HG02973 (cell line): ENCODE measurements around the gene PLCB1.
A peak's percentile ranks its signal among the peaks of the same experiment; 100 is the strongest.

ENCODE experiments used
- ATAC-seq: cut with Tn5 transposase; IDR thresholded peaks from one replicate; pipeline ENCODE4 v1.9.1; 2021; ENCODE audit warnings: moderate library complexity; ENCODE audit not compliant: unreplicated experiment

Gene PLCB1

GRCh38 chr20:8671370-8671961, 539.4 kb downstream of the PLCB1 start:
- no peak for ATAC-seq

GRCh38 chr20:8673116-8673515, 541.0 kb downstream of the PLCB1 start:
- ATAC-seq: no peak

GRCh38 chr20:8675896-8676295, 543.8 kb downstream of the PLCB1 start:
- ATAC-seq: no peak

DNA sequence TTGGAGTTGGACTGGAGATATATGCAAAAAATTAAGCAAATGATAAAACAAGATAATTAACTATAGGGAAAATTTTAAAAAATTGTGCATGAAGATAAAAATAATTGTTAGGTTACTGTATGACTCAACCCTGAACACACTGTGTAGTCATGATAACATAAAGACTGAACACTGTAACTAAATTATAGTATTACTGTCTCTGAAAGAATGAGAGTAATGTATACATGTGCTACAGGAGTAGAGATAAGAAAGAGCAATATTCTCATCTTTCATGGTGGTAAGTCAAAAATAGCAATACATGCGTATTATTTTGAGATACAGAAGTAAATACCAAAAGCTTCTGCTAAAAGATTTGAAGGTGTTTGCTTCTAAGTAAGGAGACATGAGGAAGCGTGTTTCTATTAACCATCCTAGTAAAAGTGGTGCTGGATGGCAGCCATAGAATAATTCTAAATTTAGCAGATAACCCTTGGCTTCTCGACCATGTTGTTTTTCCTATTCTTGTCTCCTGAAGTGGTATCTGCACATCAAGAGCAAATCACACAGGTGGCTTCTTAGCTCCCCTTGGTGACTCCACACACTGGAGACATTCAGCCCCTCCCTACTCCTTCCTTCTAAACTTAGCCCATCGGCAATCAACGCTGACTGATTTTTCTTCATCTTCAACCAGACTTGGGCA, 546.2 kb downstream of the PLCB1 start:
- ATAC-seq: no peak

- ATAC-seq: no peak
Observed at GRCh38 chr20:8689337-8689736, 557.3 kb downstream of the PLCB1 start.

DNA sequence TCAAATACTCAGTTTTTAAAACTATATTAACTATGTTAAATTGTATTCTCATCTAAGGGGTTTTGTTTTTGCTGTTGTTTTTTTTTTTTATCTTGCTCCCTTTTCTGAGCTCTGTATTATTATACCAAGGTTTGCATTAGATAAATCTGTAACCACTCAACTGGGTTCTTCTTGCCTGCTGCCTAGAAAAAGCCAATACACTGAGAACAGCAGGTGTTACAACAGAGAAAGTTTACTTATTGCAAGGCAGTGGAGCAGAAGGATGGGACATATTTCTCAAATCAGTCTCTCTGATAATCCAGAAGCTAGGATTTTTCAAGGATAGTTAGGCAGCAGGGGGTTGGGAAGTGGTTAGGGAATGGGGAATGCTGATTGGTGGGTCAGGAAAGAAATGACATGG, 558.0 kb downstream of the PLCB1 start:
- no peak for ATAC-seq

DNA sequence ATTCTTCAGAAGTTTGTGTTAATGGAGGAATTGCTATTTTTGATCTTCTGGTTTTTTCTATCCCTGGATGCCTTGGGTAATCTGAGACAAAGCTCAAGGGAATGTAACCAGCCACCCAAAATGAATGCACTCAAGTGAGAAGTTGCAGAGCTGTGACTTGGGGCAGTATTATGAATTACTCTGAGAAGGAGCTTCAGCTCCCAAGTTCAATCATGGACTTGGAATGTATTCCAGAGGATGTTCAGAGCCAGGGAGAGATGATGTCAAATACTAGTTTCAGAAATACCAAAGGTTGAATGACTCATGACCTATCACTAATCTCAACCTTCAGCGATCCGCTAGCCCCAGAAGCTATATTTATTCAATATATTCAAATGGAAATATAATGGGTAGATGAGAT, 561.6 kb downstream of the PLCB1 start:
- no peak for ATAC-seq

DNA sequence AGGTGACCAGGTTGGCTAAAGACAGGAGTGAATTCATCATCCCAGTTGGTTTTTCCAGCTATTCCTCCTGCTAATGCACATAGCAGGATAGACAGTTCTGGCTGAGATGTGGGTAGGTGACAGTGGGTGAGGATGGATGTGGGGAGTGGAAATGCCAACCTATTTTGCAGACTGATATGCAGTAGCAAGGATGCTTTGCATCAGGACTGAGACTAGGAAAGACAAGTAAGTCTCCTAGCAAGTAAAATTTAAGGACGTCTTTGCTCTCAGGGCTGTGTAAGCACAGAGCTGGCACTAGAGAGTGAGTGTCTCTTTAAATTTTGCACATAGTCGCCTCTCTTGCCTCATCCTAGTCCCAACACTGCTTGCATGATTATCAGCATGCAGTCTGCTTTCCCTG, 568.7 kb downstream of the PLCB1 start:
- ATAC-seq: no peak

DNA sequence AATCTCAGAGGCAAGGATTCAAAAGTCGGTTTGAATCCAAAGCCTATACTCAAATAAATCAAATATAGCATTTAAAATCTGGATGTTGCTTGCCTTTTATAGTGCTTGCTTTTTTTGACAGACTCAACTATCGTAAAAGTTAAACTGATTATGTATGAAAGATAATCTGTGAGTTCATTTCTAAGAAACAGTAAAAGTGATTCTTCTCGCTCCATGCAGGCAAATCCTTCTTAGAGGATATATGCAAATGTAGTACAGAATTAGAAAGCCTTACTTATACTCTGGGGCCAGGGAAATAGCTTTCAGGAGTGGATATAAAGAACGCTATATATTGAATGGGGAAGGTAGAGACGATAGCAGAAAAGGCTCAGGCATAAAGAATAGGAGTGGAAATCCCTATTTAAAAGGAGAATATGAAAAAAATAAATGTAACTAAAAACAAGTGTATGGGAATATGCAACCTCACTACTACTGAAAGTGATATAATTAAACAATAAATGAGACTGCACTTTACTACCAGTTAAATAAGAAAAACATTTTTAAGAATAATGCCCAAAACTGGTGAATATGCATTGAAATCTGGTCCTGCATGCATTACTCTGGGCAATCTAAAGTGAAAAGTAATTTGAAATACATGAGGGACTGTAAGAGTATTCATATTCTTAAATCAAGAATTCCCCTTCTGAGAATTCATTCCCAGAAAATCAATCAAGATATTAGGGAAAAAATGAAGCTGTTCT, 575.1 kb downstream of the PLCB1 start:
- no peak for ATAC-seq

- ATAC-seq: no peak
Observed at GRCh38 chr20:8709627-8710026, 577.6 kb downstream of the PLCB1 start.

- no peak for ATAC-seq
Observed at GRCh38 chr20:8711501-8711900, 579.4 kb downstream of the PLCB1 start.

DNA sequence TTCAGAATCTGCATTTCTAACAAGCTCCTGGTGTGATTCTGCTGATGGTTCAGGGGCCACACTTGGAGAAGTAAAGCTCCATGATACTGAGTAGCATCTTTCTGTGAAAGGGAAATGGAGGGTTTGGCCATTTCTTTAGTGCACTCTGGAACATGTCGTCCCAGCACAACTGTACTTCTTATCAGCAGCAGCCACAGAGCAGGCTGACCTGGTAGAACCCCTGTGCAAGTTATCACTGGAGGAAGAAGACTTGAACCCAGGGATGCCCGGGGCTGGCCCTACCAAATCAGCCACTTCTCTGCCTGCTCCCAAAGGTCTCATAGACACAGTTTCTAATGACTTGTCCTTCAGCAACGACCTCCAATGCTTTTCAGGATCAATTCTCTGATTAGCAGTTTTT, 582.1 kb downstream of the PLCB1 start:
- ATAC-seq: no peak

DNA sequence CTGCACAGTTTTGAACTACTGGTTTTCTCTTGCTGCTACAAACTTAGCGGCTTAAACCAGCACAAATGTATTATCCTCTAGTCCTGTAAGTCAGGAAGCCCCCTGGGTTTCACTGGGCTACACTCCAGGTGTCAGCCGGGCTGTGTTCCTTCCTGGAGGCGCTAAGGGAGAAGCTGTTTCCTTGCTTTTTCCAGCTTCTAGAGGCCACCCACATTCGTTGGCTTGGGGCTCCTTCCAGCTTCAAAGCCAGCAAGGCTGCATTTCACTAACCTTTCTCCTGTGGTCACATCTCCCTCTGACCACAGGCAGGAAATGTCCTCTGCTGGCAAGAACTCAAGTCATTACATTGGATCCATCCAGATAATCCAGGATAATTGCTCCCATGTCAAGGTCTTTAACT, 586.2 kb downstream of the PLCB1 start:
- ATAC-seq: no peak

- no peak for ATAC-seq
Observed at GRCh38 chr20:8720089-8720488, 588.0 kb downstream of the PLCB1 start.

GRCh38 chr20:8721098-8721497, 589.0 kb downstream of the PLCB1 start:
- no peak for ATAC-seq

DNA sequence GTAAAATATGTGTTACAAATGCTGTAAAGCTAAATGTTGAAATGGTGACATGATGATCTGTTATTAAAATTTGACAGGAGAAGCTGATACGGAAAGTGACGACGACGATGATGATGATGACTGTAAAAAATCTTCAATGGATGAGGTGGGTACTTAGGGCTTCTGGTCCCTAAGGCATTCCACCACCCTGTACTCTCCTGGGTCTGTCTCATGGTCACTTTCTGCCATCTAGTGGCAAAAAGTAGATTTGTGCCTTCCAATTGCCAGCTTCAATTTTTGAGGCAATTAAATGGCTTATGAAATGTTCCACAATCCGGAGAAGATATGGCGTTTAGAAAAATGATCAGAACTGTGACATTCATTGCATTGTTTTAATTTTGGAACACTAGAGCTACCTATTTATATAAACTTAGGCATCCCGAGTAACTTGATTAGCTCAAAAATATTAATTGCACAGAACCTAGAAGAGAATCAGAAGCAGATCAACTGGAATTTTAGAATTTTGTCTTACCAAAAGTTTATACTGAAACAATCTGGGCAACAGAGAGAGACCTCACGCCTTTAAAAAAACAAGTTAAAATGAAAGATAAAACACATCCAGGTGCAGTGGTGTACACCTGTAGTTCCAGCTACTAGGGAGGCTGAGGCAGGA, 590.3 kb downstream of the PLCB1 start:
- ATAC-seq: peak; percentile 83

- ATAC-seq: no peak
Observed at GRCh38 chr20:8723296-8723695, 591.2 kb downstream of the PLCB1 start.

GRCh38 chr20:8724884-8725283, 592.8 kb downstream of the PLCB1 start:
- no peak for ATAC-seq

- ATAC-seq: no peak
Observed at GRCh38 chr20:8726460-8726859, 594.4 kb downstream of the PLCB1 start.

- no peak for ATAC-seq
Observed at GRCh38 chr20:8735014-8735413, 602.9 kb downstream of the PLCB1 start.

- no peak for ATAC-seq
Observed at GRCh38 chr20:8735674-8736073, 603.6 kb downstream of the PLCB1 start.

DNA sequence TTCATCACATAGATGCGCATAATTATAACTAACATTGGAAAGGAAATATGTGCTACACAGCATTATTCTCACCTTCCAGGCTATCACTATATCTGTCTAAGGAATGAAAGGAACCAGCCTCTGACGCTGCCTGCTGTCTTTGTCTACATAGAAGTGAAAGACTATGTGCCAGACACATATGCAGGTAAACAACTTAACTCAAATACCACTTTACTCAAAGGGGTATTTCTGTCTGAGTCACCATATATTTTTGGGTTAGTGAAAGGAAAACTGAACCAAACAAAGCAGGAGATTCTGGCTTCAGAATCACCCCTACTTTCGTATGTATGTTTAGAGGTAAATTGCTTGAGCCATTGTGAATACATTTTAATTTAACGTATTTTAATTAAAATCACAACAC, 608.2 kb downstream of the PLCB1 start:
- ATAC-seq: peak; percentile 89
